LoVo (cell line): Measurements from ENCODE around the gene TENM4.

Experiments used
- DNase-seq: peaks from one replicate; pipeline ENCODE4 v3.0.0-alpha.2; 2016; ENCODE audit warnings: low spot score

TENM4 gene

GRCh38 chr11:79294845-79295731, 145.7 kb downstream of the TENM4 start:
- no peak for DNase-seq

GRCh38 chr11:79291948-79292347, 148.9 kb downstream of the TENM4 start:
- no peak for DNase-seq

GRCh38 chr11:79290761-79291160, 150.1 kb downstream of the TENM4 start:
- DNase-seq = no peak

- DNase-seq = no peak
Measured at GRCh38 chr11:79287952-79288351, 152.9 kb downstream of the TENM4 start.

GRCh38 chr11:79285756-79286155, 155.1 kb downstream of the TENM4 start:
- DNase-seq = no peak

- no peak for DNase-seq
Measured at GRCh38 chr11:79276736-79277325, 164.0 kb downstream of the TENM4 start.

GRCh38 chr11:79274636-79275331, 166.0 kb downstream of the TENM4 start:
- no peak for DNase-seq

- DNase-seq = no peak
Measured at GRCh38 chr11:79273781-79274180, 167.0 kb downstream of the TENM4 start.

- DNase-seq = no peak
Measured at GRCh38 chr11:79269611-79270307, 171.1 kb downstream of the TENM4 start.

GRCh38 chr11:79266396-79266795, 174.4 kb downstream of the TENM4 start:
- no peak for DNase-seq

GRCh38 chr11:79265756-79266322, 175.0 kb downstream of the TENM4 start:
- DNase-seq = no peak

GRCh38 chr11:79264284-79264683, 176.5 kb downstream of the TENM4 start:
- no peak for DNase-seq

GRCh38 chr11:79263001-79263400, 177.8 kb downstream of the TENM4 start:
- no peak for DNase-seq

GRCh38 chr11:79262221-79262620, 178.6 kb downstream of the TENM4 start:
- DNase-seq = no peak

GRCh38 chr11:79261684-79262083, 179.1 kb downstream of the TENM4 start:
- no peak for DNase-seq

- DNase-seq = no peak
Measured at GRCh38 chr11:79259800-79260199, 181.0 kb downstream of the TENM4 start.

- DNase-seq = no peak
Measured at GRCh38 chr11:79258576-79258975, 182.3 kb downstream of the TENM4 start.

GRCh38 chr11:79255965-79256364, 184.9 kb downstream of the TENM4 start:
- DNase-seq = no peak

GRCh38 chr11:79253280-79253679, 187.6 kb downstream of the TENM4 start:
- DNase-seq = no peak

GRCh38 chr11:79249295-79249993, 191.4 kb downstream of the TENM4 start:
- DNase-seq = no peak

- DNase-seq = no peak
Measured at GRCh38 chr11:79244798-79245197, 196.0 kb downstream of the TENM4 start.
